H9 (cell line): ENCODE results near the gene DHCR24. TPM values are rescaled to one million over a fixed set of nuclear protein-coding genes. Genes with fewer than 3 reads are reported as not detected.

Experiments used
- DNase-seq: peaks from one replicate; pipeline ENCODE4 v3.0.0-alpha.2; 2017
- H2AFZ ChIP-seq: one replicate; pipeline ENCODE4 v1.6.1; 2013; ENCODE audit warnings: mild to moderate bottlenecking, low read length, control low read depth, moderate library complexity
- H2AK5ac ChIP-seq: 2 replicates; pipeline ENCODE4 v1.6.1; 2013; ENCODE audit warnings: low read length, control low read depth, mixed read lengths; ENCODE audit not compliant: insufficient read length
- H2BK120ac ChIP-seq: one replicate; pipeline ENCODE4 v1.6.1; 2013; ENCODE audit warnings: low read depth, mild to moderate bottlenecking, low read length, control low read depth, inconsistent platforms; ENCODE audit not compliant: poor library complexity, severe bottlenecking
- H2BK12ac ChIP-seq: 2 replicates; pipeline ENCODE4 v1.6.1; 2013; ENCODE audit warnings: low read length, control low read depth, mixed read lengths, low read depth; ENCODE audit not compliant: insufficient read length
- H2BK15ac ChIP-seq: 2 replicates; pipeline ENCODE4 v1.6.1; 2013; ENCODE audit warnings: low read depth, low read length, control low read depth
- H2BK20ac ChIP-seq: one replicate; pipeline ENCODE4 v1.6.1; 2013; ENCODE audit warnings: low read depth, mild to moderate bottlenecking, low read length, control low read depth, inconsistent platforms; ENCODE audit not compliant: poor library complexity, severe bottlenecking
- H2BK5ac ChIP-seq: 2 replicates; pipeline ENCODE4 v1.6.1; 2013; ENCODE audit warnings: low read length, control low read depth, mixed read lengths; ENCODE audit not compliant: insufficient read length
- H3K14ac ChIP-seq: 2 replicates; pipeline ENCODE4 v1.6.1; 2013; ENCODE audit warnings: low read length, control low read depth; ENCODE audit not compliant: insufficient read depth
- H3K18ac ChIP-seq: 2 replicates; pipeline ENCODE4 v1.6.1; 2013; ENCODE audit warnings: low read depth, mild to moderate bottlenecking, mixed read lengths, low read length, control low read depth; ENCODE audit not compliant: insufficient read length
- H3K23ac ChIP-seq: 2 replicates; pipeline ENCODE4 v1.6.1; 2013; ENCODE audit warnings: low read length, control low read depth, mixed read lengths, low read depth; ENCODE audit not compliant: insufficient read length
- H3K23me2 ChIP-seq: 2 replicates; pipeline ENCODE4 v1.6.1; 2013; ENCODE audit warnings: low read depth, mild to moderate bottlenecking, mixed read lengths, low read length, control low read depth; ENCODE audit not compliant: insufficient read length, poor library complexity, severe bottlenecking
- H3K27ac ChIP-seq: 2 replicates; pipeline ENCODE4 v1.5.1; 2013; ENCODE audit warnings: low read length, control low read depth, mixed read lengths, low read depth; ENCODE audit not compliant: insufficient read length
- H3K27me3 ChIP-seq: 2 replicates; pipeline ENCODE4 v1.6.1; 2013; ENCODE audit warnings: low read length, control low read depth, inconsistent platforms; ENCODE audit not compliant: insufficient read depth
- H3K4ac ChIP-seq: 2 replicates; pipeline ENCODE4 v1.6.1; 2013; ENCODE audit warnings: low read depth, mild to moderate bottlenecking, control low read depth, inconsistent platforms, low read length, moderate library complexity
- H3K4me1 ChIP-seq: 2 replicates; pipeline ENCODE4 v1.6.1; 2013; ENCODE audit warnings: low read length, control low read depth, inconsistent platforms; ENCODE audit not compliant: insufficient read depth
- H3K4me2 ChIP-seq: 2 replicates; pipeline ENCODE4 v1.6.1; 2013; ENCODE audit warnings: low read length, control low read depth, mixed read lengths; ENCODE audit not compliant: insufficient read length, insufficient read depth
- H3K56ac ChIP-seq: 2 replicates; pipeline ENCODE4 v1.6.1; 2013; ENCODE audit warnings: low read depth, mild to moderate bottlenecking, mixed read lengths, low read length, control low read depth; ENCODE audit not compliant: insufficient read length
- H3K79me1 ChIP-seq: 2 replicates; pipeline ENCODE4 v1.6.1; 2013; ENCODE audit warnings: low read depth, mild to moderate bottlenecking, moderate library complexity, low read length, control low read depth, inconsistent platforms; ENCODE audit not compliant: insufficient read depth, poor library complexity, severe bottlenecking
- H3K79me2 ChIP-seq: 2 replicates; pipeline ENCODE4 v1.6.1; 2013; ENCODE audit warnings: low read length, control low read depth, inconsistent platforms; ENCODE audit not compliant: insufficient read depth
- H3K9ac ChIP-seq: 2 replicates; pipeline ENCODE4 v1.6.1; 2013; ENCODE audit warnings: low read length, control low read depth, mixed read lengths; ENCODE audit not compliant: insufficient read length; ENCODE audit errors: extremely low read depth
- H3K9me3 ChIP-seq: one replicate; pipeline ENCODE4 v1.6.1; 2013; ENCODE audit warnings: low read depth, low read length, inconsistent platforms; ENCODE audit not compliant: control insufficient read depth
- H3T11ph ChIP-seq: one replicate; pipeline ENCODE4 v1.6.1; 2013; ENCODE audit warnings: mild to moderate bottlenecking, low read length, control low read depth, inconsistent platforms
- H4K20me1 ChIP-seq: one replicate; pipeline ENCODE4 v1.6.1; 2013; ENCODE audit not compliant: control insufficient read depth, insufficient read length, insufficient read depth
- H4K5ac ChIP-seq: 2 replicates; pipeline ENCODE4 v1.6.1; 2013; ENCODE audit warnings: low read depth, mild to moderate bottlenecking, mixed read lengths, low read length, control low read depth; ENCODE audit not compliant: insufficient read length
- H4K8ac ChIP-seq: replicated peaks from 2 replicates; pipeline ENCODE4 v1.6.1; 2013; ENCODE audit warnings: low read length, control low read depth, mixed read lengths, low read depth; ENCODE audit not compliant: insufficient read length
- H4K91ac ChIP-seq: 2 replicates; pipeline ENCODE4 v1.6.1; 2013; ENCODE audit warnings: low read depth, mild to moderate bottlenecking, moderate library complexity, mixed read lengths, low read length, control low read depth; ENCODE audit not compliant: insufficient read length
- H3K27ac Mint-ChIP-seq, 3 experiments: 2 replicates in 2 of 3; 3 replicates in 1 of 3; pipeline ENCODE4 v1.8.0; 2020 to 2021; ENCODE audit warnings: mixed read lengths in 3 of 3, mild to moderate bottlenecking in 1 of 3, moderate library complexity in 1 of 3
- H3K27me3 Mint-ChIP-seq: 2 replicates; pipeline ENCODE4 v1.8.0; 2021; ENCODE audit warnings: low read depth, mild to moderate bottlenecking, moderate library complexity, mixed read lengths
- H3K36me3 Mint-ChIP-seq, 3 experiments: 2 replicates in 2 of 3; 3 replicates in 1 of 3; pipeline ENCODE4 v1.8.0; 2020 to 2021; ENCODE audit warnings: low read depth in 3 of 3, mixed read lengths in 3 of 3; ENCODE audit not compliant: insufficient read depth in 1 of 3
- H3K4me1 Mint-ChIP-seq, 2 experiments: 2 replicates each; pipeline ENCODE4 v1.8.0; 2020; ENCODE audit warnings: mixed read lengths in 2 of 2
- H3K4me3 Mint-ChIP-seq, 2 experiments: 2 replicates in 1 of 2; 3 replicates in 1 of 2; pipeline ENCODE4 v1.8.0; 2020 to 2021; ENCODE audit warnings: mild to moderate bottlenecking in 2 of 2, mixed read lengths in 2 of 2, moderate library complexity in 1 of 2
- H3K9me3 Mint-ChIP-seq, 2 experiments: 2 replicates in 1 of 2; 3 replicates in 1 of 2; pipeline ENCODE4 v1.8.0; 2020; ENCODE audit warnings: mild to moderate bottlenecking in 2 of 2, mixed read lengths in 2 of 2, moderate library complexity in 1 of 2
- CTCF ChIP-seq: fragments of 200-600 bp; sonication (generic); conservative IDR thresholded peaks from 3 replicates; pipeline ENCODE4 v1.8.0; 2021; ENCODE audit warnings: antibody characterized with exemption, mild to moderate bottlenecking
- WGBS: extraction: QIAGEN DNeasy Blood & Tissue Kit; methylation state at CpG from one replicate; pipeline ENCODE4 v1.1.7; 2013; ENCODE audit warnings: missing lambda C conversion rate, low lambda C conversion rate, mixed read lengths; ENCODE audit not compliant: insufficient read length; ENCODE audit errors: extremely low coverage; 5-methylcytosine and 5-hydroxymethylcytosine counted together
- total RNA-seq: library from RNA; stranded (reverse); gene quantifications from 2 replicates; pipeline ENCODE4 v1.2.1, GENCODE V29; 2021

DHCR24 gene
- total RNA-seq, 1 experiment from 2014 or later = 318 TPM

GRCh38 chr1:54849219-54850068 is 37.6 kb downstream of the DHCR24 start:
- H3K9ac ChIP-seq = no peak overlapping the region
- H3K4me2 ChIP-seq = no peak overlapping the region
- H3K79me2 ChIP-seq = no peaks in the 10 kb centered on the region
- H3K4ac ChIP-seq = no peak overlapping the region
- no peak overlapping the region for H3K14ac ChIP-seq
- H3K79me1 ChIP-seq = no peaks in the 10 kb centered on the region
- H4K8ac ChIP-seq = no peak overlapping the region
- no peaks in the 10 kb centered on the region for H3K9me3 ChIP-seq
- H3K4me3 Mint-ChIP-seq = no peak overlapping the region; a peak in 1 of 5 replicates
- no peak overlapping the region for H3K27ac ChIP-seq
- no CpG with 5 or more reads among the region's 6 CpGs for WGBS
- H3K36me3 Mint-ChIP-seq = peaks cover 57 to 73% (median 57%) of the 10 kb centered on the region in 3 experiments
- no peaks in the 10 kb centered on the region for H3K27me3 Mint-ChIP-seq
- H3K27ac Mint-ChIP-seq = no peak overlapping the region; a peak in 1 of 7 replicates
- H2AK5ac ChIP-seq = no peak overlapping the region
- H3K23me2 ChIP-seq = no peaks in the 10 kb centered on the region
- H3K18ac ChIP-seq = no peak overlapping the region
- H2BK5ac ChIP-seq = no peak overlapping the region
- no peak overlapping the region for H2BK120ac ChIP-seq
- H2BK15ac ChIP-seq = no peak overlapping the region
- no peak overlapping the region for H4K5ac ChIP-seq
- no peaks in the 10 kb centered on the region for H3K9me3 Mint-ChIP-seq
- no peak overlapping the region for H2AFZ ChIP-seq
- no peak overlapping the region for H2BK12ac ChIP-seq
- no peaks in the 10 kb centered on the region for H3K4me1 Mint-ChIP-seq
- H4K91ac ChIP-seq = no peak overlapping the region
- H2BK20ac ChIP-seq = no peak overlapping the region
- H4K20me1 ChIP-seq = no peaks in the 10 kb centered on the region
- H3K4me1 ChIP-seq = no peaks in the 10 kb centered on the region
- no peak for TF ChIP-seq CTCF
- DNase-seq = no peak
- H3K56ac ChIP-seq = no peak overlapping the region
- H3T11ph ChIP-seq = no peak overlapping the region
- no peak overlapping the region for H3K23ac ChIP-seq
- no peaks in the 10 kb centered on the region for H3K27me3 ChIP-seq
